DMS53 (cell line): ENCODE data around the gene CNRIP1.
"Not testable (repeated sequence)": the region's sequence is repeated elsewhere in the genome, so short reads cannot be mapped to it uniquely, and the experiment has no call there.

Experiments
- DNase-seq: peaks from one replicate; lab custom pipeline; 2025; lab: John Stamatoyannopoulos, UW

Gene CNRIP1

GRCh38 chr2:68340226-68341061 is 20.7 kb upstream of the CNRIP1 start:
- no peak for DNase-seq

DNA sequence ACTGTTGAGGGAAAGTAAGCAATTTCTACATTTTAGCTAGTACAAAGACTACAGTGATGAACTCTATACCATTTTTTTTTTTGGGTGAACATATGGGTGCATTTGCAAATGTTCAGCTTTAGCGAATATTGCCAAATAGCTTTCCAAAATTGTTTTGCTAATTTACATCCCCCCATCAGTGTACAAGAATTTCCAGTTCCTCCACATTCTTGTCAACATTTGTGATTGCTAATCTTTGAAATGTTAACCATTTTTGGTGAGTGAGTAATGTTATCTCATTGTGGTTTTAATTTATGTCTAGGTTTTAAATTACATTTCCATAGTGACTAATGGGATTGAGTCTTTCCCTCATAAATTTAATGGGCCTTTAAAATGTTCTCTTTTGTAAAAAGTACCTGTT is 16.4 kb upstream of the CNRIP1 start:
- no peak for DNase-seq

DNA sequence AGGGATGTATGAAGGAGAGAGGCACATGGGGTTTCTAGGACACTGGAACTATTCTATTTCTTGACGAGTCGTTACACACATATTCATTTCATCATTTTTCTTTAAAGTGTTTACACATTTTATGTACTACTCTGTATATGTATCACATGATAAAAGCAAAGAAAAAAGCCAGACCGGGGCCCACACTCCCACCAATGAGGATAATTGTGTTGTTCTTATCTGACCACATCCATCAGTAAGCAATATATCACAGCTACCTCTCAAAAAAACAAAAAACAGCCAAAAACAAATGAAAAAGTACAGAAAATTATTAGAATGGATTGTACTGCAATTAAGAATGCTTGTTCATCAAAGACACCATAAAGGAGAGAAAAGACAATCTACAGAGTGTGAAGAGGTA is 14.2 kb upstream of the CNRIP1 start:
- DNase-seq = no peak

- DNase-seq = no peak
Observed at GRCh38 chr2:68333009-68333408, 13.3 kb upstream of the CNRIP1 start.

DNA sequence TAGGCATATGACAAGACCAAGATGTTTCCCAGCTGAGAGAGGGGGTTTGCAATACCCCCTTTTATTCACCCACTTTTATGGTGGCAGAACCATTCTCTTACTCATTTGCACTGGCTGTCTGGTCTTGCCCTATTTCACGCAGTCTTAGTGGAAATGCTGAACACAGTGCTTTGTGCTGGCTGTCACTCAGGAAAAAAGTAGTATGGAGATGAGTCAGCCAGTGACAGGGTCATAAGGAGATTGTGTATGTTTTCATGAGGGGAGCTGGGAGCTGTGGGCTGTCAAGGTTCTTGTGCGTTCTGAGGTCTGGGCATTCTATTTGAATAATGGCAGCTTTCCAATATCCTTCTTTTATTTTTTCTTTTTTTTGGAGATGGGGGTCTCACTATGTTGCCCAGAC is 10.9 kb upstream of the CNRIP1 start:
- DNase-seq = no peak

GRCh38 chr2:68328901-68329300 is 9.2 kb upstream of the CNRIP1 start:
- no peak for DNase-seq

- no peak for DNase-seq
Observed at GRCh38 chr2:68325056-68325455, 5.3 kb upstream of the CNRIP1 start.

DNA sequence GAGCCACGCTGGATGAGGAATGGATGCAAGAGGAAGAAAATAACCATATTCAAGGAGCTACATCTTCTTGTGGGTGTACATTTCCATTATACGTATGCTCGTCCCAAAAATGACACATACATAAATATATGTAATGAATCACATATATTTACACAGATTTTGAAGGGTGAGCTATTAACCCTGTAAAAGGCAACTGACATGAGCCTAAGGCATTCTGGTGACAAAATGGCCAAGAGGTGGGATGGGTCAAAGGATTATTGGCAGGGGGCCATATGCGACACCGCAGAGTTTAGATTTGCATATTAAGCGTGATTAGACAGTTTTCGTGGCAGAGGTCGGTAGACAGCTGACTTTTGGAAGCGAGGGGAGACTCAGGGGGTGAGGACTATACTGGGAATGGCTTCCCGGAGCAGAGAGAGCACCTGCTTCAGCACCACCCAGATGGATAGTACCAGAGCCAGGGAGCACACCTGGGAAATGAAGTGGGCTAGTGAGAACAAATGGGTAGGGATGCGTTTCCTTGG is 431 bp upstream of the CNRIP1 start:
- DNase-seq = peak; percentile 75

GRCh38 chr2:68318914-68319397 is 793 bp downstream of the CNRIP1 start:
- DNase-seq = peak; percentile 68

- DNase-seq = no peak
Observed at GRCh38 chr2:68317971-68318913, 1.5 kb downstream of the CNRIP1 start.

- DNase-seq = no peak
Observed at GRCh38 chr2:68316111-68316510, 3.6 kb downstream of the CNRIP1 start.

DNA sequence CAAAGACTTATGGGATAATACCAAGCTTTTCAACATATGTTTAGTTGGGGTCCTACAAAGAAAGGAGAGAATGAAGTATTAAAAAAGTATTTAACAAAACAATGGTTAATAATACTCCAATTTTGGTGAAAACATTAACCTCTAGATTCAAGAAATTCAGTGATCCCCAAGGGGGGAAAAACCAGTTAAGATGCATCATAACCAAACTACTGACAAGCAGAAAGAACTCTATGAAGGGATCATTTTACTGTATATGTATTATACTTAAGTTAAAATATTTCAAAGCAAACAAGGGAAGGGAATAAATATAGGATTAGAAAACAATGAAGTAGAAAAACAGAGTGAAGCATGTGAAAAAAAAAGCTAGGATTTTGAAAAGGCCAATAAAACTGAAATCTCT is 8.7 kb downstream of the CNRIP1 start:
- DNase-seq = no peak

DNA sequence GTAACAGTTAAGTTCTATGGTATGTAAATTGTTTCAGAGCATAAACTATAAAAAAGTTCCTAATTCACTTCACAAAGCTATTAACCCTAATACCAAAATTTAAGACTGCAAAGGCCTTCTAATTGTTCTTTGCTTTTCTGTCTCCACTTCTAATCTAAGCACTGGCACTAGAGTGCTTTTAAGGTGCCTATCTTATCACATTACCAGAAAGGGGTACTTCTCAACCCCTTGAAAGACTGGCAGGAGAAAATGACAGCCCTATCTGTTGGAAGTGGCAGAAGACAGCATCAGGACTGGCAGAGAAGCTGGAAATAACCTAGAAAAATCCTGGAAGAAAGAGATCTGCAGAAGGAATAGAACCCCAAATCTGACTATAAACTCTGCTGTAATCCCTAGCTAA is 10.3 kb downstream of the CNRIP1 start:
- DNase-seq = no peak

- not testable (repeated sequence) for DNase-seq
Observed at GRCh38 chr2:68303902-68304272, 15.9 kb downstream of the CNRIP1 start.

- no peak for DNase-seq
Observed at GRCh38 chr2:68303033-68303901, 16.5 kb downstream of the CNRIP1 start.

GRCh38 chr2:68302281-68302875 is 17.4 kb downstream of the CNRIP1 start:
- no peak for DNase-seq

- no peak for DNase-seq
Observed at GRCh38 chr2:68295516-68295915, 24.2 kb downstream of the CNRIP1 start.

GRCh38 chr2:68294913-68295312 is 24.8 kb downstream of the CNRIP1 start:
- no peak for DNase-seq

GRCh38 chr2:68294187-68294586 is 25.6 kb downstream of the CNRIP1 start:
- no peak for DNase-seq

DNA sequence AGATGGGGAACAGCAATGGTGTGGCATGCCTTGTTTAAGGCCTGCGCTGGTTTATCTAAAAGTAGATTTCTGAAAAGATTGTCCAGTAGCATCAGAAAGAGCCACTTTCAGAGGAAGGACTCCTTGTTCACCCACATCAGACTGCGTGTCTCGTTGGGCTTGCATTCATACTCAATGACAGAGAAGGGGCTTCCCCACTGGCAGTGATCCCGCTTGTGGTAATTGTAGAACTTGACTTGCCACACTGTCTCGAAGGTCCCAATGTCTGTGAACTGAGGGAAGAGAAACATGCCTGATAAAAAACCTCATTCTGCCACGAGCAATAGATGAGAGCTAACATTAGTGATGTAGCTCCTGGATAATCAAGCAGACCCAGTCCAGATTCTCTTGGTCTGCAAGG is 26.0 kb downstream of the CNRIP1 start:
- DNase-seq = no peak

- DNase-seq = no peak
Observed at GRCh38 chr2:68293024-68293423, 26.7 kb downstream of the CNRIP1 start.
